Central memory CD8-positive, alpha-beta T cell (primary cell): ENCODE measurements around the gene CITED4.

Experiments used
- ATAC-seq: fragments of 150-1000 bp; cut with Tn5 transposase; replicated peaks from 2 replicates; pipeline ENCODE4 v1.10.0; 2022; ENCODE audit warnings: mild to moderate bottlenecking, moderate FRiP score, moderate number of reproducible peaks; ENCODE audit not compliant: poor library complexity, severe bottlenecking; ENCODE audit errors: extremely low read depth
- DNase-seq, 2 donors: peaks; one replicate each; pipeline ENCODE4 v3.0.0; 2021; ENCODE audit warnings: low spot score in 2 of 2
- H3K27ac Mint-ChIP-seq: one replicate; pipeline ENCODE4 v1.8.0; 2022; ENCODE audit warnings: low read depth, mild to moderate bottlenecking, moderate library complexity, mixed read lengths
- H3K27me3 Mint-ChIP-seq: one replicate; pipeline ENCODE4 v1.8.0; 2022; ENCODE audit warnings: mixed read lengths
- H3K36me3 Mint-ChIP-seq: one replicate; pipeline ENCODE4 v1.8.0; 2022; ENCODE audit warnings: mild to moderate bottlenecking, moderate library complexity, mixed read lengths; ENCODE audit not compliant: insufficient read depth
- H3K4me1 Mint-ChIP-seq: one replicate; pipeline ENCODE4 v1.8.0; 2022; ENCODE audit warnings: mixed read lengths
- H3K4me3 Mint-ChIP-seq: one replicate; pipeline ENCODE4 v1.8.0; 2022; ENCODE audit warnings: mild to moderate bottlenecking, moderate library complexity, mixed read lengths
- H3K9me3 Mint-ChIP-seq: one replicate; pipeline ENCODE4 v1.8.0; 2022; ENCODE audit warnings: mixed read lengths

CITED4 gene

DNA sequence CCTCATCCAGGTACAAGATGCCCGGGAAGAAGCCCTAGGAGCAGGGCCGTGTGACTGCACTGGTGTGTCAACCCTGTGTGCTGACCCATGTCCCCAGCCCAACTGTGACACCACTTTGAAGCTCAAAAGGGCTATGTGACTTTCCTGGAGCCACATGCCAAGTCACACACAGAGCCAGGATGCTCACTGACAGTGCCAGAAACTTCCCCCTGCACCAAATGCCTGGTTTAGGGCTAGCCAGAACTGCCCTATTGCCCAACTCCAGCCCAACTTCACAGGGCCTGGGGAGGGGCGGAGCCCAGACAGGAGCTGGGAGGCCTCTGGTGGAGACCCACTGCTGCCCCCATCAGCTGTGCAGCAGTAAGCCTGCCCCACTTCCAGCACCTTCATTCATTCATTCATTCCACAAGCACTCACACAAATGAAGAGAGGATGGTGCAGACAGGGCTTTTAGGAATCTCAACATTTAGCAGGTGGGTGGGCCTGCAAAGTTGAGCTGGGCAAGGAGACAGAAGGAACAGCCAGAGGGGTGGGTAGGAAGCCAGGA is 41.8 kb downstream of the CITED4 start:
- H3K27me3 Mint-ChIP-seq: no peaks in the 10 kb centered on the region
- H3K9me3 Mint-ChIP-seq: no peaks in the 10 kb centered on the region
- H3K4me1 Mint-ChIP-seq: peaks cover 19% of the 10 kb centered on the region
- H3K36me3 Mint-ChIP-seq: no peaks in the 10 kb centered on the region
- no peak for DNase-seq
- ATAC-seq: no peak
- no peak overlapping the region for H3K4me3 Mint-ChIP-seq
- H3K27ac Mint-ChIP-seq: no peak overlapping the region

- DNase-seq (no peak), ATAC-seq (no peak)
- Mint-ChIP-seq H3K27ac (no peak overlapping the region), H3K9me3 (no peaks in the 10 kb centered on the region), H3K4me1 (peaks cover 13% of the 10 kb centered on the region), H3K27me3 (no peaks in the 10 kb centered on the region), H3K4me3 (peak overlapping the region; percentile 78), H3K36me3 (no peaks in the 10 kb centered on the region)
These were observed 43.1 kb downstream of the CITED4 start for GRCh38 chr1:40819101-40819500.

GRCh38 chr1:40818264-40818961 is 43.8 kb downstream of the CITED4 start:
- peak overlapping the region; percentile 78 for H3K4me3 Mint-ChIP-seq
- peaks cover 13% of the 10 kb centered on the region for H3K4me1 Mint-ChIP-seq
- ATAC-seq: peak; percentile 91
- no peaks in the 10 kb centered on the region for H3K9me3 Mint-ChIP-seq
- no peak overlapping the region for H3K27ac Mint-ChIP-seq
- H3K36me3 Mint-ChIP-seq: no peaks in the 10 kb centered on the region
- DNase-seq: peak; percentile 64 to 76
- no peaks in the 10 kb centered on the region for H3K27me3 Mint-ChIP-seq

DNA sequence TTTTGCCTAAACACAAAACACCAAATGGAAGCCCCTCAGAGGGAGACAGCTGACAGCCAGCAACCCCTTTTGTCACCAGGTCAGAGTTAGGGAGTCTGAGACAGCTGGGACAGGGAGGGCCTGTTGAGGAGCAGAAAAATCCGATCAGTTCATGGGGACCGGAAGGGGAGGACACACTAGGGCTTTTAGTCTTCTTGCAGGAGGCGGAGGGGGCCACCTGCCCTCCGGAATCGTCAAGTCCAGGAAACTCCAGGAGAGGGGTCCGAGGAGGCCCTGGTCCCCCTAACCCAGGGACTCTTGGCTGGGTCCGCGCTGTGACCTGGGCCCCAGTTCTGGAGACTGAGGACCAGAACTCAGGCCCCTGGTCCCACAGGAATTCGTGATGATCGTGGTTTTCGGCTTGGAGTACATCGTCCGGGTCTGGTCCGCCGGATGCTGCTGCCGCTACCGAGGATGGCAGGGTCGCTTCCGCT is 44.3 kb downstream of the CITED4 start:
- no peaks in the 10 kb centered on the region for H3K9me3 Mint-ChIP-seq
- ATAC-seq: peak; percentile 44

GRCh38 chr1:40815420-40815819 is 46.7 kb downstream of the CITED4 start:
- no peaks in the 10 kb centered on the region for H3K36me3 Mint-ChIP-seq
- no peak overlapping the region for H3K27ac Mint-ChIP-seq
- peaks cover 9% of the 10 kb centered on the region for H3K27me3 Mint-ChIP-seq

More for the DNA sequence above, 44.3 kb downstream of the CITED4 start:
- Mint-ChIP-seq H3K27me3 (peaks cover 6% of the 10 kb centered on the region), H3K27ac (no peak overlapping the region), H3K4me3 (peak overlapping the region; percentile 78), H3K36me3 (no peaks in the 10 kb centered on the region), H3K4me1 (peaks cover 13% of the 10 kb centered on the region)
- no peak for DNase-seq

More at GRCh38 chr1:40815420-40815819, 46.7 kb downstream of the CITED4 start:
- Mint-ChIP-seq H3K4me3 (no peak overlapping the region), H3K9me3 (no peaks in the 10 kb centered on the region), H3K4me1 (peaks cover 13% of the 10 kb centered on the region)
- ATAC-seq: no peak
- no peak for DNase-seq
